ENCODE measurements around the gene RAB17.
A peak's percentile ranks its signal among the peaks of the same experiment; 100 is the strongest.

Gene RAB17

DNA sequence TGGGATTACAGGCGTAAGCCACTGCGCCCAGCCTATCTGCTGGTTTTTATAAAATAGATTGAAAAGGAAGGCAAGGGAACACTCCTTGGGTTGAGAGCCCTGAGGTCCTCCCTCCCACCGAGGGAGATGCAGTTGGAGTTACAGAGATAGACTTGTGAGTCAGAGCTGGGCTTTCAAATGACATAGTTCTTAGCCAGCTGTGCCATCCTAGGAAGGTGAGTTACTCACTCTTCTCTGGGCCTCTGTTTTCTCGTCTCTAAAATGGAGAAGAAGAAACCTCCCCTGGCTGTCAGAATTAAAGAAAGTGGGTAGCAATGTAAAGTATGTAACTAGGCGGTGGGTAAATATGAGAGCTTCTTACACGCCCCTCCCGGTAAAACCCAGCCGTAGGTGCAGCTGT is 39.2 kb upstream of the RAB17 start:
- Mint-ChIP-seq H3K27ac (no peak overlapping the region), H3K27me3 (ENCODE audit: low read depth, poor library complexity) (peaks cover 44% of the 10 kb centered on the region), H3K36me3 (ENCODE audit: low read depth) (peaks cover 42% of the 10 kb centered on the region), H3K9me3 (peaks cover 10% of the 10 kb centered on the region), H3K4me3 (no peak overlapping the region), H3K4me1 (peaks cover 40% of the 10 kb centered on the region)
- TF ChIP-seq, protein P1, sequence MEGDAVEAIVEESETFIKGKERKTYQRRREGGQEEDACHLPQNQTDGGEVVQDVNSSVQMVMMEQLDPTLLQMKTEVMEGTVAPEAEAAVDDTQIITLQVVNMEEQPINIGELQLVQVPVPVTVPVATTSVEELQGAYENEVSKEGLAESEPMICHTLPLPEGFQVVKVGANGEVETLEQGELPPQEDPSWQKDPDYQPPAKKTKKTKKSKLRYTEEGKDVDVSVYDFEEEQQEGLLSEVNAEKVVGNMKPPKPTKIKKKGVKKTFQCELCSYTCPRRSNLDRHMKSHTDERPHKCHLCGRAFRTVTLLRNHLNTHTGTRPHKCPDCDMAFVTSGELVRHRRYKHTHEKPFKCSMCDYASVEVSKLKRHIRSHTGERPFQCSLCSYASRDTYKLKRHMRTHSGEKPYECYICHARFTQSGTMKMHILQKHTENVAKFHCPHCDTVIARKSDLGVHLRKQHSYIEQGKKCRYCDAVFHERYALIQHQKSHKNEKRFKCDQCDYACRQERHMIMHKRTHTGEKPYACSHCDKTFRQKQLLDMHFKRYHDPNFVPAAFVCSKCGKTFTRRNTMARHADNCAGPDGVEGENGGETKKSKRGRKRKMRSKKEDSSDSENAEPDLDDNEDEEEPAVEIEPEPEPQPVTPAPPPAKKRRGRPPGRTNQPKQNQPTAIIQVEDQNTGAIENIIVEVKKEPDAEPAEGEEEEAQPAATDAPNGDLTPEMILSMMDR (IDR thresholded peaks at IDR 0.05): no peak
- no peak for DNase-seq

DNA sequence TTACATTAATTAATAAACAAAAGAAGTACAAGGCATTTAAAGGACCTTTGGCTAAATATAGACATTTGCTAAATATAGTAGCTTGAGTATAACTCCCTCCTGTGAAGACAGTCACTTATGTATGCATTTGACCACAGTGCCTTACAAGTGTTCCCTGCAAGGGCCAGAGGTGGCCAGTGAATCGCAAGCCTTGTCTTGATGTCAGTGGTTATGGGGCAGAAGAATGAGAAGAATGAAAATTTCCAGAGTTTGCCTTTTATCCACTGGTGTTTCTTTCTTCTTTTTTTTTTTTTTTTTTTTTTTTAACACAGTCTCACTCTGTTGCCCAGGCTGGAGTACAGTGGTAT is 38.6 kb upstream of the RAB17 start:
- Mint-ChIP-seq H3K27me3 (ENCODE audit: low read depth, poor library complexity) (peaks cover 50% of the 10 kb centered on the region), H3K4me1 (peaks cover 40% of the 10 kb centered on the region), H3K9me3 (peaks cover 4% of the 10 kb centered on the region), H3K27ac (no peak overlapping the region), H3K4me3 (peak overlapping the region; percentile 90), H3K36me3 (ENCODE audit: low read depth) (peaks cover 36% of the 10 kb centered on the region)
- TF ChIP-seq, protein P1 (IDR thresholded peaks at IDR 0.05): no peak
- no peak for DNase-seq

DNA sequence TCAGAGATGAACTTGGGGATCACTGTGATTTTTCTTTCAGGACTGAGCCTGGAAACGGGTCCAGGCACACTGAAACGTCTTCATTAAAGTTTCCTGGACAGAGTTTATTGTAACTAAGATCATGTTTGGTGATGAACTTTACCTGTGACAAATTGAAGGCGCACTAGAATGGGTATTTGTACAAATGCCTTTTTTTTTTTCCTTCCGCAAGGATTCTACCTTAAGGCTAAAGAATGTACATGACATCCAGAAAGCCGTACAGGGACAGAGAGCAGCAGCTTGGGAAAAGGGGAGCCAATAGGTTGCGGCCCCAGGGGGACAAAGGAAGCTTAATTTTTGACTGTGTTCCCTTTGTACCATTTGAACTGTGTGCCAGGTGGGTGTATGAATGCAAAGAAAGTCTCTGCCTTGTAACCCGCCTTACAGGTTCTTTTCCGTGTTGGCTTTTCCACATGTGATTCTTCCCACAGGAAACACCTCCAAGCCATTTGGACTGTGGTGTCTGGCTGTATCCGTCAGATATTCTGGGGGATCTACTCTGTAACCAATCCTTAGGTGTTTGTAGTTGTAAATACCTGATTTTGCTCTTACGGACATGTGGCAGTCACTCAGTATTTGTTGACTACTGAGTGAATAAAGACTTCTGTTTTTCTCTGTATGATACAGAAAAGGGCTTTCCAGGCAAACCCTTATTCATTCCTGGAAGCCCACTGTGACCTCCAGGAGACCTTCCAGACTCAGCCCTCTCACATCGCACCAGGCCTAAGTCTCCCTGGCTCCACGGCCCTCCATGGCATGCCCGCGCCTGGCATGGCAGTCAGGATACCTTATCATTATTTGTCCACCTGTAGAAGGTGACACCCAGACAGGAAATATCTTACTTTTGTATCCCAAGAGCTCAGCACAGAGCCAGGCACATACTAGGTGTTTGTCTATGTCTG is 38.0 kb upstream of the RAB17 start:
- Mint-ChIP-seq H3K36me3 (ENCODE audit: low read depth) (peaks cover 29% of the 10 kb centered on the region), H3K9me3 (no peaks in the 10 kb centered on the region), H3K27me3 (ENCODE audit: low read depth, poor library complexity) (peaks cover 55% of the 10 kb centered on the region), H3K4me1 (peaks cover 40% of the 10 kb centered on the region), H3K4me3 (peak overlapping the region; percentile 90), H3K27ac (no peak overlapping the region)
- no peak for DNase-seq
- TF ChIP-seq, protein P1 (IDR thresholded peaks at IDR 0.05): no peak

DNA sequence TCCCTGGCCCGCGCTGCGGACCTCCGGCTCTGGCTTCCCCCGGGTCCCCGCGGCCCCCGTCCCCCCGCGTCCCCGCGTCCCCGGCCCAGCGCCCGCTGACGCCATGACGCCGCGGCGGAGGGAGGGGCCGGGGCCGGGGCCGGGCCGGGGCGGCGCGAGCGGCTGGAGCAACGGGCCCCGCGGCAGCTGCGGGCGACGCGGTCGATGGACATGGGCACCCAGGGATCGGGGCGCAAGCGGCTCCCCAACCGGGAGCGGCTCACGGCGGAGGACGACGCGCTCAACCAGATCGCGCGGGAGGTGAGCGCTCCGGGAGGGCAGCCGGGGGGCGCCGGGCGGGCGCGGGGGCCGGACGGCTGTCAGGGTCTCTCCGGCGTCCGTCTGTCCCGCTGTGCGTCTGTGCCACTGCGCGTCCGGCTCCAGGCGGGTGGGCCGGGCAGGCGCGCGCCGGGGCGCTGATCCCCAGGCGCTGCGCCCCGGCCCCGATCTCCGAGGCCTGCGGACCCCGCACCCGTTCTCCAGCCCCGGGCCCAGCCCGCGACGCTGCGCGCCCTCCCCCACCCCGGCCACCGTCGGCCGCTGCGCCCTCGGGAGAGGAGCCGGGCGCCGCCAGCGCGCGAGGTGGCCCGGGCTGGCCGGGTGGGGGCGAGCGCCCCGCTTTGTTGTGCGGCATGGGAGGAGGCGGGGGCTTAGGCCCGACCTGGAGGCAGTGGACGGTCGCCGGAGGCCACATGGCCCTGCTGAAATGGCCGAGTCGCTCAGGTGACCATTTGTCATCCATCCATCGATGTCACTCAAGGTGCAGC is 37.1 kb upstream of the RAB17 start, which contains the start of gene LRRFIP1:
Gene LRRFIP1 (plus strand): TSS at position 147 of the 806 bp plus-strand sequence. CDS start 58 bp downstream, at position 205.
- Mint-ChIP-seq H3K4me1 (peaks cover 40% of the 10 kb centered on the region), H3K9me3 (no peaks in the 10 kb centered on the region), H3K4me3 (peak within 1 kb of the TSS; percentile 90), H3K27ac (no peak within 1 kb of the TSS), H3K36me3 (ENCODE audit: low read depth) (peaks cover 24% of the 10 kb centered on the region), H3K27me3 (ENCODE audit: low read depth, poor library complexity) (peaks cover 60% of the 10 kb centered on the region)
- TF ChIP-seq, protein P1 (IDR thresholded peaks at IDR 0.05): no peak
- peak; percentile 69 for DNase-seq

DNA sequence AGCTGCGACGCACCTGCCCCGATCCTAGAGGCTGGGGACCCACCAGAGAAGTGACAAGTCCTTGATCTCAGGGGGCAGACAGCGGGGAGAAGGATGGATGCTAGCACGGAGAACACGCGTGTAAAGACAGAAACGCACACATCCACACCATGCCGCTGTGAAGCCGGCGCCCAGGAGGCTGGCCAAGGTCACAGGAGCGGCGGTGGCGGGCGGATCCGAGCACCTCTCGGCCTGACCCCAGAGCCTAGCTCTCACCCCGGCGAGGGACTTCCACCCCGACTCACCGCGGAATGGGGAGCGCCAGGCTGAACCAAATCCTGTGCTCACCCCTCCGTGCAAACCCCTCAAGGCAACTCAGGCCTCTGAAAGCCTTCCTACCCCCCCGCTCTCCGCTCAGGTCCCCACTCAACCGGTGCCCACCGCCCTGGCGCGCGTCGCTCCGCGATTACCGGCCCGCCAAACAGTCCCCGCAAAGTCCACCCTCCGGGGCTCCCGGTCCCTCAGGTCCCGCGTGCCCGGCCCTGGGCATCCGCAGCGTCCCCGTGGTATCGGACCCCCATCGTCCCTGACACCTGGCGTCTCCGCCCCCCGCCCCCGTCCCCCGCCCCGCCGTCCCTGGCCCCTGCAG is 36.4 kb upstream of the RAB17 start:
- Mint-ChIP-seq H3K4me3 (peak overlapping the region; percentile 80), H3K9me3 (no peaks in the 10 kb centered on the region), H3K27ac (no peak overlapping the region), H3K27me3 (ENCODE audit: low read depth, poor library complexity) (peaks cover 65% of the 10 kb centered on the region), H3K4me1 (peaks cover 40% of the 10 kb centered on the region), H3K36me3 (ENCODE audit: low read depth) (peaks cover 20% of the 10 kb centered on the region)
- TF ChIP-seq, protein P1 (IDR thresholded peaks at IDR 0.05): no peak
- peak; percentile 33 for DNase-seq

Measured in nephron progenitor cell (in vitro differentiated cells).